Measurements from ENCODE around the gene BTF3L4.
A peak's percentile ranks its signal among the peaks of the same experiment; 100 is the strongest.

The BTF3L4 gene

GRCh38 chr1:52127181-52128180 is 71.4 kb downstream of the BTF3L4 start:
- peak; percentile 19 for DNase-seq

GRCh38 chr1:52139817-52140540 is 83.9 kb downstream of the BTF3L4 start:
- DNase-seq, result peak; percentile 88
